A549 (cell line): Measurements from ENCODE around the gene MAML1. TPM values are rescaled to one million over a fixed set of nuclear protein-coding genes. Genes with fewer than 3 reads are reported as not detected.

Experiments
- ATAC-seq, 2 experiments: fragments of 200-7000 bp in 1 of 2; fragments of >200 bp in 1 of 2; cut with Nextera tagmentation in 1 of 2; cut with Tn5 transposase in 1 of 2; 3 replicates each; pipeline versions ENCODE4 v1.8.0 to v1.9.1; 2018 to 2020; ENCODE audit warnings: mild to moderate bottlenecking in 1 of 2, moderate library complexity in 1 of 2
- CTCF ChIA-PET: fragments of 300-600 bp; sonication (Branson Sonifier 250); formaldehyde crosslinking; extraction: SDS; loops from one replicate; lab custom pipeline; 2021; ENCODE audit warnings: antibody characterized with exemption, inconsistent platforms; lab: Yijun Ruan, JAX
- POLR2A ChIA-PET: fragments of 350-600 bp; formaldehyde crosslinking; extraction: SDS; loops from one replicate; lab custom pipeline; 2021; ENCODE audit warnings: antibody characterized with exemption, inconsistent platforms; lab: Yijun Ruan, JAX
- DNase-seq, 2 experiments: peaks; one replicate each; pipeline versions ENCODE4 v3.0.0 to v3.0.0-alpha.2; 2011 to 2016; ENCODE audit warnings: low read depth in 1 of 2, low spot score in 1 of 2
- FAIRE-seq: peaks from 2 replicates; lab custom pipeline; 2011; peaks lifted over from hg19 to GRCh38; lab: Jason Lieb, UNC
- H3K27ac ChIP-seq, 2 experiments: fragments of >200 bp; sonication (Bioruptor Twin); formaldehyde crosslinking; 3 replicates each; pipeline ENCODE4 v1.5.1; 2016 to 2017
- H3K4me1 ChIP-seq: fragments of >200 bp; sonication (Bioruptor Twin); formaldehyde crosslinking; 3 replicates; pipeline ENCODE4 v1.6.1; 2016
- H3K4me2 ChIP-seq: fragments of >200 bp; sonication (Bioruptor Twin); formaldehyde crosslinking; 3 replicates; pipeline ENCODE4 v1.6.1; 2016
- H3K4me3 ChIP-seq: fragments of >200 bp; sonication (Bioruptor Twin); formaldehyde crosslinking; 3 replicates; pipeline ENCODE4 v1.5.1; 2016
- H3K9me3 ChIP-seq: fragments of >200 bp; sonication (Bioruptor Twin); formaldehyde crosslinking; 3 replicates; pipeline ENCODE4 v1.6.1; 2016
- BCL3 ChIP-seq: fragments of >200 bp; sonication (Bioruptor Twin); formaldehyde crosslinking; IDR thresholded peaks from 3 replicates; pipeline ENCODE4 v1.6.1; 2016
- BHLHE40 ChIP-seq: IDR thresholded peaks from 2 replicates; pipeline ENCODE4 v1.6.1; 2012; ENCODE audit warnings: low read depth, low read length, inconsistent platforms
- CBX2 ChIP-seq: fragments of 200-600 bp; sonication (generic); IDR thresholded peaks from 2 replicates; pipeline ENCODE4 v1.6.1; 2016; ENCODE audit warnings: low read depth, mild to moderate bottlenecking, borderline replicate concordance
- ESRRA ChIP-seq: fragments of 150-350 bp; IDR thresholded peaks from 2 replicates; pipeline ENCODE4 v1.6.1; 2014; ENCODE audit warnings: mild to moderate bottlenecking, low read length, borderline replicate concordance
- GATA3 ChIP-seq: IDR thresholded peaks from 2 replicates; pipeline ENCODE4 v1.6.1; 2012; ENCODE audit warnings: borderline replicate concordance
- HDAC2 ChIP-seq: fragments of 200-600 bp; sonication (generic); IDR thresholded peaks from 2 replicates; pipeline ENCODE4 v1.6.1; 2016
- HMGXB4 ChIP-seq: fragments of 250-450 bp; sonication (Bioruptor Pico); IDR thresholded peaks from 2 replicates; pipeline ENCODE4 v1.5.0; 2021; ENCODE audit warnings: mild to moderate bottlenecking, moderate library complexity, borderline replicate concordance
- HOXB13 ChIP-seq: fragments of 250-450 bp; sonication (Bioruptor Pico); IDR thresholded peaks from 2 replicates; pipeline ENCODE4 v1.5.0; 2020; ENCODE audit warnings: low read depth, mild to moderate bottlenecking, moderate library complexity
- HOXB5 ChIP-seq: fragments of 250-450 bp; sonication (Bioruptor Pico); IDR thresholded peaks from 2 replicates; pipeline ENCODE4 v1.5.0; 2020; ENCODE audit warnings: mild to moderate bottlenecking, moderate library complexity
- JUN ChIP-seq, 2 experiments: fragments of >200 bp; sonication (Bioruptor Twin); formaldehyde crosslinking; IDR thresholded peaks; 2 replicates in 1 of 2; 3 replicates in 1 of 2; pipeline ENCODE4 v1.6.1; 2016 to 2017
- KDM5A ChIP-seq: fragments of 200-600 bp; sonication (generic); IDR thresholded peaks from 2 replicates; pipeline ENCODE4 v1.6.1; 2016; ENCODE audit warnings: antibody characterized with exemption, mild to moderate bottlenecking
- MAFK ChIP-seq: fragments of 450-650 bp; IDR thresholded peaks from 2 replicates; pipeline ENCODE4 v1.6.1; 2014; ENCODE audit not compliant: partially characterized antibody
- MYC ChIP-seq: IDR thresholded peaks from 2 replicates; pipeline ENCODE4 v1.6.1; 2012; ENCODE audit warnings: mild to moderate bottlenecking, inconsistent platforms, low read length, improper control_type of control experiment, borderline replicate concordance
- POLR2AphosphoS2 ChIP-seq: conservative IDR thresholded peaks from 2 replicates; pipeline ENCODE4 v1.6.1; 2012; ENCODE audit warnings: low read length, improper control_type of control experiment, inconsistent platforms
- RAD21 ChIP-seq, 2 experiments: fragments of >200 bp in 1 of 2; sonication (Bioruptor Twin) in 1 of 2; formaldehyde crosslinking in 1 of 2; IDR thresholded peaks in 1 of 2; conservative IDR thresholded peaks in 1 of 2; 2 replicates in 1 of 2; 3 replicates in 1 of 2; pipeline ENCODE4 v1.6.1; 2012 to 2018; ENCODE audit warnings: inconsistent platforms in 1 of 2
- RARB ChIP-seq: fragments of 250-450 bp; sonication (Bioruptor Pico); IDR thresholded peaks from 2 replicates; pipeline ENCODE4 v1.8.0; 2021; ENCODE audit warnings: mild to moderate bottlenecking, moderate library complexity
- RNF2 ChIP-seq: fragments of 200-600 bp; sonication (generic); IDR thresholded peaks from 2 replicates; pipeline ENCODE4 v1.6.1; 2016; ENCODE audit warnings: low read depth, mild to moderate bottlenecking, antibody characterized with exemption, moderate library complexity, borderline replicate concordance
- SREBF2 ChIP-seq: fragments of 450-650 bp; IDR thresholded peaks from 2 replicates; pipeline ENCODE4 v1.6.1; 2014; ENCODE audit warnings: mild to moderate bottlenecking, moderate library complexity
- ZC3H11A ChIP-seq: fragments of 450-650 bp; IDR thresholded peaks from 2 replicates; pipeline ENCODE4 v1.6.1; 2014; ENCODE audit warnings: antibody characterized with exemption, mild to moderate bottlenecking
- ZSCAN20 ChIP-seq: fragments of 250-450 bp; sonication (Bioruptor Pico); IDR thresholded peaks from 2 replicates; pipeline ENCODE4 v1.8.0; 2022; ENCODE audit warnings: mild to moderate bottlenecking, moderate library complexity
- WGBS: methylation state at CpG from one replicate; pipeline ENCODE4 v1.1.6; 2017; ENCODE audit errors: missing lambda C conversion rate; 5-methylcytosine and 5-hydroxymethylcytosine counted together
- polyA plus RNA-seq, 4 experiments: library from polyadenylated mRNA; depleted of rRNA in 3 of 4; stranded (reverse); fragments of >200 nt; fragmentation: RNase III in 1 of 4; extraction: RNeasy Plus Mini Kit Qiagen cat#74134 plus additional on column Dnase treatment in 1 of 4; gene quantifications; 2 replicates in 3 of 4; 3 replicates in 1 of 4; pipeline ENCODE4 v1.2.3, GENCODE V29; 2011 to 2017
- TF ChIP-seq, protein P1 (sequence below): IDR thresholded peaks from 2 replicates; pipeline ENCODE4 v1.6.1; 2012

MAML1 gene
- polyA plus RNA-seq, 2 of the 4 experiments (the other 2 are of a cell fraction): 6.9 to 12.0 TPM

DNA sequence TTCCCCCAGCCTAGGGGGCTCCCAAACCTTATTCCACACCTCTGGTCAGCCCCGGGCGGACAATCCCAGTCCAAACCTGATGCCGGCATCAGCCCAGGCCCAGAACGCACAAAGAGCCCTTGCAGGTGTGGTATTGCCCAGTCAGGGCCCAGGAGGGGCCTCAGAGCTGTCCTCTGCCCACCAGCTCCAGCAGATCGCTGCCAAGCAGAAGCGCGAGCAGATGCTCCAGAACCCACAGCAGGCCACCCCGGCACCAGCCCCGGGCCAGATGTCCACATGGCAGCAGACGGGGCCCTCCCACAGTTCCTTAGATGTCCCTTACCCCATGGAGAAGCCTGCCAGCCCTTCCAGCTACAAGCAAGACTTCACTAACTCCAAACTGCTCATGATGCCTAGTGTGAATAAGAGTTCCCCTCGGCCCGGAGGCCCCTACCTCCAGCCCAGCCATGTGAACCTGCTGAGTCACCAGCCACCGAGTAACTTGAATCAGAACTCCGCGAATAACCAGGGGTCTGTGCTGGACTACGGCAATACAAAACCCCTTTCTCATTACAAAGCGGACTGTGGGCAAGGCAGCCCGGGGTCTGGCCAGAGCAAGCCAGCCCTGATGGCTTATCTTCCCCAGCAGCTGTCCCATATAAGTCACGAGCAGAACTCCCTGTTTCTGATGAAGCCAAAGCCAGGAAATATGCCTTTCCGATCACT is 33.6 kb downstream of the MAML1 start:
- TF ChIP-seq GATA3 (no peak), MAFK (peak; percentile 5)
- CTCF ChIA-PET: interaction anchor here (0.6 to 5.5 kb wide), 5 partner anchors 12 to 35 kb away, joined by 3 to 48 read pairs (median 3); partner anchors contain the start of gene LTC4S
- FAIRE-seq: no peak
- Histone ChIP-seq H3K9me3 (no peaks in the 10 kb centered on the region), H3K27ac (peak overlapping the region; percentile 30 to 74; a peak in 5 of 6 replicates), H3K4me2 (peak overlapping the region; percentile 19; the same call in 1 of the 3 replicates), H3K4me1 (peaks cover 42% of the 10 kb centered on the region), H3K4me3 (no peak overlapping the region)
- 83% methylated on average over 20 of the region's 20 CpGs for WGBS
- DNase-seq: no peak
- ATAC-seq: no peak
- POLR2A ChIA-PET: interaction anchor here (0.7 kb wide), 1 partner anchor 29 kb away, joined by 10 read pairs; no protein-coding TSS in a partner anchor

DNA sequence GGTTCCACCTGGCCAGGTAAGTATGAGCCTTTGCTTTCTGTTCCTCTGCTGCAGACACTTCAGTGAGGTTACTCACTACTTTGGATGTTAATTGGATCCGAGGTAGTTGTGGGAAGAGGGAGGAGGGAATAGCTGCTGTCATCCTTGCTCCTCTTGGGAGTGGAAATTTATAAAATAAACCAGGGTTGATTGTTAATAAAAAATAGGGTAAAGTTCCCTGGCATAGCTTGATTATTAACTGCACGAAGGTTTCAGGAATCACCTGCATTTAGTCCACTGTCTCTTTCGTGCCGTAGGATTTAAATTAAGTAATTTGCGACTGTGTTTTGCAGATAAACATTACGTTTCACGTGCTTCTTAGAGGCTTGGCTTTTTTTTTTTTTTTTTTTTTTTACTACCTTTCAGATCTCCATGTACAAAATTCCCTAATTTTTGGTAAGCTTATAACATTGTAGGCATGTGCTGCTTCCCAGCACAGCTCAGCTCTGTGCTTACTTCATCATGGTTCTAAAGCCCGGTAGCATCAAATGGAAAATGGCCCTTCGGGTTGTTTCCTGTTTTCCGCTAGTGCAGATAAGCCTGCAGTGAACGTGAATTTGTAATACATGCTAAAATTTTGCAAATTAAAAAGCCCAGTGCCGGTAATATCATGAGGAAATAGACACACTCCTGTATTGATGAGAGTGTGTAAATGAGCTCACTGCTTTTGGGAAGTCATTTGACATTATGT is 34.3 kb downstream of the MAML1 start:
- H3K9me3 ChIP-seq: no peaks in the 10 kb centered on the region
- H3K4me1 ChIP-seq: peaks cover 40% of the 10 kb centered on the region
- DNase-seq (no peak), FAIRE-seq (no peak), ATAC-seq (no peak)
- H3K4me2 ChIP-seq: peak overlapping the region; percentile 19; the same call in 1 of the 3 replicates
- H3K27ac ChIP-seq: peak overlapping the region; percentile 30 to 74; a peak in 4 of 6 replicates
- TF ChIP-seq ESRRA (no peak), JUN (IDR thresholded peaks at IDR 0.05) (no peak), CBX2 (no peak), ZSCAN20 (no peak), BCL3 (no peak), SREBF2 (no peak), HOXB5 (CRISPR knock-in tag) (no peak), RAD21 (conservative IDR thresholded peaks at IDR 0.05 in 1 of 2, IDR thresholded peaks at IDR 0.05 in 1 of 2) (no peak), BHLHE40 (no peak), KDM5A (no peak), RNF2 (no peak), POLR2AphosphoS2 (no peak), MYC (no peak), MAFK (no peak), HOXB13 (CRISPR knock-in tag) (no peak), RARB (CRISPR knock-in tag) (no peak), HMGXB4 (CRISPR knock-in tag) (no peak), ZC3H11A (no peak), HDAC2 (no peak)
- TF ChIP-seq, protein P1, sequence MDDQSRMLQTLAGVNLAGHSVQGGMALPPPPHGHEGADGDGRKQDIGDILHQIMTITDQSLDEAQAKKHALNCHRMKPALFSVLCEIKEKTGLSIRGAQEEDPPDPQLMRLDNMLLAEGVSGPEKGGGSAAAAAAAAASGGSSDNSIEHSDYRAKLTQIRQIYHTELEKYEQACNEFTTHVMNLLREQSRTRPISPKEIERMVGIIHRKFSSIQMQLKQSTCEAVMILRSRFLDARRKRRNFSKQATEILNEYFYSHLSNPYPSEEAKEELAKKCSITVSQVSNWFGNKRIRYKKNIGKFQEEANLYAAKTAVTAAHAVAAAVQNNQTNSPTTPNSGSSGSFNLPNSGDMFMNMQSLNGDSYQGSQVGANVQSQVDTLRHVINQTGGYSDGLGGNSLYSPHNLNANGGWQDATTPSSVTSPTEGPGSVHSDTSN: no peak
- WGBS: 86% methylated on average over 12 of the region's 12 CpGs
- ChIA-PET POLR2A (interaction anchor here (0.7 kb wide), 1 partner anchor 29 kb away, joined by 10 read pairs; no protein-coding TSS in a partner anchor), CTCF (interaction anchor here (1.2 to 5.5 kb wide), 5 partner anchors 13 to 35 kb away, joined by 3 to 48 read pairs (median 8); partner anchors contain the start of gene LTC4S)
- H3K4me3 ChIP-seq: no peak overlapping the region
